Stimulated activated CD4-positive, alpha-beta T cell treated with anti-CD3 and anti-CD28 coated beads, Interleukin-2, amount 100 ng/mL, for 4 hours (primary cell): ENCODE data around the gene CNP.
"Not testable (repeated sequence)": the region's sequence is repeated elsewhere in the genome, so short reads cannot be mapped to it uniquely, and the experiment has no call there.

Source experiments
- DNase-seq: peaks from one replicate; pipeline ENCODE4 v3.0.0-alpha.2; 2020; ENCODE audit warnings: low read depth

Gene CNP

DNA sequence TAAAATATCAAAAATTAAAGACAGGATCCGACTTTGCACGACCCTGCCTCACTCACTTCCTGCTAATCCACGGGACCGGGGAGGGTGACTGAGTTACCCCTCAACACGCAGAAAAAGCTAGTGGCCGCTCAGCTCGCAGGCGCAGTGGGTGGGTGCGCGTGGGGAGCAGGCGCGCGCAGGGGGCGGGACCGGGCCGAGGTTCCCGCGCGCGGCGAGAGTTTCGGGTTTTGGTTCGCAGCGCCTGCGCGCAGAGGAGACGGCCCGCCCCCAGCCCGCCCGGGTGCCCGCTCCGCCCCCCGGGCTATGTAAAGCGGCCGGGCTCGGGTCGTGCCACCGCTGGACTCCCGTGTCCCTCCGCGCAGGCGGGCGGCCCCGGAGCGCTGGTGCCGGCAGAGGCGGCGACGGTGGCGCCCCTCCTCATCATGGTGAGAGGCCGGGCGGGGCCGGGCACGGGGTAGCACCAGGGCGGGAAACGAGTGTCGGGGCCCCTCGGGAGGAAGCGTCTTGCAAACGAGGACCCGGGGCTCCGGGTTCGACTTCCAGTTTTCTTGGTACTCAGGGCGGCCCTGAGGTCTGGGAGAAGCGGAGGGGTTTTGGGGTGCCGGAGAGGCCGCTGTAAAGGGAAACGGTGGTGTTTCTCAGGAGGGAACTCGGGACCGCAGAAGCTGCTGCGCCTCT lies at the start of gene CNP:
CNP (plus strand) TSS at position 333 of the 678 bp plus-strand sequence; CDS start at position 423, 90 bp downstream.
- peak; percentile 85 for DNase-seq

- no peak for DNase-seq
Observed at GRCh38 chr17:41917192-41917591, 49.4 kb upstream of the CNP start.

- DNase-seq: no peak
Observed at GRCh38 chr17:41917679-41918313, 48.8 kb upstream of the CNP start.

DNA sequence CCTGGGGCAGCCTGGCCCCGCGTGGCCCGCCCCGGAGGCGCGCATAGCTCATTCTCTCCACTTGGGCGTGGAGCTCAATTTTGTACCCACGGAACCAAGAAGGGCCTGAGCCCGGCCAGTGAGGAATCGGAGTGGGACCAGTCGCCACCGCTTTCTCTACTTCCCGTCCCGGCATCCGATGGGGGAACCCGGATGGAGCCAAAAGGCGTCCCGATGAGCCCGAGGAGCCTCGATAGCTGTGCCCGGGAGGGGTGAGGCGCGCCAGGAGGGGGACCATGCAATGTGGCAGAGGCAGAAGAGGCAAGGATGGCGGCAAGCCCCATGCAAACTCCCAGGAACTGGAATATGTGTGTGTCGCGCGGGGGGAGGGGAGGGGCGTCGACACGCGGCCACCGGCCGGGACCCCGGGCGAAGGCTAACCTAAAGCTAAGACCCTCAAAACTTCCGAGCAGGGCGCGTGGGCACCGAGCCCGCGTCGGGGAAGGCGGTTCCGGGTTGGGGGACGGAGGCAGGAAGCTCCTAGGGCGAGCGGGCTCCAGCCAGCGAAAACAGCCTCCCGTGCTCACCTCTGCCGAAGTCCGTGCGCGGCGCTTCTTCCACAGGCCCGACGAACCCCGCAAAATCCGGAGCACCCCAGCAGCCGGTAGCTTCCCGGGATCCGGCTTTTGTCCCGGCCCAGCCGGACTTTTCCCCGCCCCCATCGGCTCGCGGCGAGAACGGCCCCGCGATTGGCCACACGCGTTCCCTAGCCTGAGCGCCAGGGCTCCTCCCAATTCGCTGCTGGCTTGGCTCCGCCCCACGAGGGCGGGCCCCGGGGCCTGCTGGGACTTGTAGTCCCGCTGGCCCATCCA lies 48.1 kb upstream of the CNP start, which contains the start of gene ACLY:
ACLY (minus strand) TSS at position 638 of the 851 bp plus-strand sequence. CDS start 5,078 bp downstream, outside the sequence.
- DNase-seq: peak; percentile 95

DNA sequence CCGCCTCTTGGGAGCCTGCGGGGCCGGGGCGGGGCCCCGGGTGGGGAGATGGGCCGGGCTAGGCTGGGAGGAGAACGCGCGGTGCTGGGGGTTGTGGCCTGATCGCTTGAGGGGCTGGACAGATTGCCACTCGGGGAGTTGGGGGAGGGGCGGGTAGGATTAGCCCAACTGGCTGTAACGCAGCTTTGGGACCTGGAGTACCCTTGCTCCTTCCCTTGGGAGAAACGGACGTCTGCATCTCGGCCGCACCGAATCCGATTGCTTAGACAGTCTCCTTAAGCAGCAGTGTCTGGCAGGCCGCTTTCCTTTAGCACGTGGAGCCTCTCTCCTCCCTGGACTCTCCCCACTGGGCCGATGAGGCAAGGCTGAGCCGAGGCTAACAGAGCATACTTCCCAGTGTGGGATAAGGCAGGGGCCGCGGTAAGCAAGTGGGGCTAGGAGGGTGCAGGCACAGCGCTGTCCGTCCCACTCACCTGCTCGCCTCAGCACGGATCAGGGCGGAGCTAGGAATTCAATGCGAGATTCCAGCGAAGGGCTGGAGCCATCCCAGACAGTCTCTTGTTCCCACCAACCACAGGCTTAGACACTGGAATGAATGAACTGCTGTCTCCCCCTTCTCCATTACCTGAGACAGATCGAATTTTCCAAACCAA lies 47.3 kb upstream of the CNP start:
- no peak for DNase-seq

DNA sequence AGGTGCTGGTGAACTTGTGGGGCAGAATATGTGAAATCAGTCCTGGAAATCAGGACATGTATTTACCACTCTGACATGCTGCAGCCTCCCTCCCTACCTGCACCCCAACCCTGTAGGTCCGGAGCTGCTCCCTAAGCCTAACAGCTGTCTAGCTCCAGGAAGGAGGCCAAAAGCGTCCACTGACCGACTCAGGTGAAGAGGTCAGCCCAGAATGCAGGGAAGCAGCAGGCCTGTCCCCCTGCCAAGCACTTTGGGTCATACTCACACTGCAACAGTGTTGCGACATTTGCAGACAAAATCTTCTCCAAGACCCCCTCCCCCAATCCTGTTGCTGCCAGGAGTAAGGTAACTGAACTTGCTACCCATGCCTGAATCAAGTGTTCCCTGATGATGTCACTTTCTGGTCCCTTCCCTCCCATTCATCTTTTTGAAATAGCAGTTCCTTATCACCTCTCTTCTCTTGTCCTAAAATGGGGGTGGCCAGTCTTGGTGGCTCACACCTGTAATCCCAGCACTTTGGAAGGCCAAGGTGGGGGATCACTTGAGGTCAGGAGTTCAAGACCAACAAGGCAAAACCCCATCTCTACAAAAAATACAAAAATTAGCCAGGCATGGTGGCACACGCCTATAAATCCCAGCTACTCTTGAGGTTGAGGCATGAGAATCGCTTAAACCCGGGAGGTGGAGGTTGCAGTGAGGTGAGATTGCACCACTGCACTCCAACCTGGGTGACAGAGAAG lies 46.6 kb upstream of the CNP start:
- DNase-seq: no peak

GRCh38 chr17:41920580-41920955 lies 46.0 kb upstream of the CNP start:
- no peak for DNase-seq

- no peak for DNase-seq
Observed at GRCh38 chr17:41925991-41926590, 40.5 kb upstream of the CNP start.

DNA sequence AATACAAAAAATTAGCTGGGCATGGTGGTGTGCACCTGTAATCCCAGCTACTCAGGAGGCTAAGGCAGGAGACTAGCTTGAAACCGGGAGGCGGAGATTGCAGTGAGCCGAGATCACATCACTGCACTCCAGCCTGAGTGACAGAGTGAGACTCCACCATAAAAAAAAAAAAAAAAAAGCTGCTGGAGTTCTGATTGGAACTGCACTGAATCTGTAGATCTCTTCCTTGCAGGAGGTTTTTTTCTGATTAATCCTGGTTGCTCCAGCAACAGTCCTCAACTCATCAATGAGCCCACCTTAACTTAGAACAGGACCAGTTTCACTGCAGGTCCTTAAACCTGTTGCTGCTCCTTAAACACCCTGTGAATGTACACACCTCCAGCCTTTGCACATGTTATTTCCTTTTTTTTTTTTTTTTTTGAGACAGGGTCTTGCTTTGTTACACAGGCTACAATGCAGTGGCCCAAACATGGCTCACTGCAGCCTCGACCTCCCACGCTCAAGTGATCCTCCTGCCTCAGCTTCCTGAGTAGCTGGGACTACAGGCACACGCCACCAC lies 37.8 kb upstream of the CNP start:
- no peak for DNase-seq

DNA sequence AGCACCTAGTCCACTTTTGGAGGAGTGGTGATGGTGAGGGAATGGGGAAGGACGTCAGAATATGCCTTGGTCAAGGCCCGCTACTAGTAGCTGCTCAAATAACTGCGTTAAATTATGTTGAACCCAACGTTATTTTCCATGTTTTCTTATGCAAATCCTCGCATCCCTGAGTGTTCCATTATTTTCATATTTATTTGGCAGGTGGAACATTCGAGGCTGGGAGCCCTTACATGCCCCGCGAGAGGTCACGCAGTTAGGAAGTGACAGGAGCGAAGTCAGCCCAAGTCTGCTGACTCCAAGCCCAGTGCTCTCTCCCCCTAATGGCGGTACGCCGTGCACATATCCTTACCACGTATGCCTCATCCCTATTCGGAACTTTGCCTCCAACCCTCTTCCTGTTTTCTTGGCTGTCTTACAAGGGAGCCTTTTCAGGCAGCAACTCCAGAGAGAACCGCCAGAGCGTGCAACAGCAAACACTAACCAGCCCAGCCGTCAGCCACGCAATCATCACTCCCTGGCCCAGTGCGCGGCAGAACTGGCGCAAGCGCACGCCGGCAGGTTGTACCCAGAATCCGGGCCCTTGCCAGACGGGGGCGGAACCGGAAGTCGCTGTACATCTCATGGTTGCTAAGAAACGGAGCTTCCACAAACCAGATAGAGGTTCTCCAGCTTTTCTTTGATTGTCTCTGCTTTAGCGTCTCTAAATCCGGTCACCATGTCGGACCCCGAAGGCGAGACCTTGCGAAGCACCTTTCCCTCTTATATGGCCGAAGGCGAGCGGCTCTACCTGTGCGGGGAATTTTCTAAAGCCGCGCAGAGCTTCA lies 36.4 kb upstream of the CNP start, which contains the start of gene ODAD4:
ODAD4 (plus strand) TSS at position 609 of the 824 bp plus-strand sequence; CDS start at position 716, 107 bp downstream.
- DNase-seq: peak; percentile 93

DNA sequence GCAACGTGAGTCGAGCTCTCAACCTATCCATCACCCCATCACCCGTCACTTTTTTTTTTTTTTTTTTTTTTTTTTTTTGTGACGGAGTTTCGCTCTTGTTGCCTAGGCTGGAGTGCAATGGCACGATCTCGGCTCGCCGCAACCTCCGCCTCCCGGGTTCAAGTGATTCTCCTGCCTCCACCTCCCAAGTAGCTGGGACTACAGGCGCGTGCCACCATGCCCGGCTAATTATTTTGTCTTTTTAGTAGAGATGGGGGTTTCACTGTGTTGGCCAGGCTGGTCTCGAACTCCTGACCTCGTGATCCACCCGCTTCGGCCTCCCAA lies 35.8 kb upstream of the CNP start:
- not testable (repeated sequence) for DNase-seq

DNA sequence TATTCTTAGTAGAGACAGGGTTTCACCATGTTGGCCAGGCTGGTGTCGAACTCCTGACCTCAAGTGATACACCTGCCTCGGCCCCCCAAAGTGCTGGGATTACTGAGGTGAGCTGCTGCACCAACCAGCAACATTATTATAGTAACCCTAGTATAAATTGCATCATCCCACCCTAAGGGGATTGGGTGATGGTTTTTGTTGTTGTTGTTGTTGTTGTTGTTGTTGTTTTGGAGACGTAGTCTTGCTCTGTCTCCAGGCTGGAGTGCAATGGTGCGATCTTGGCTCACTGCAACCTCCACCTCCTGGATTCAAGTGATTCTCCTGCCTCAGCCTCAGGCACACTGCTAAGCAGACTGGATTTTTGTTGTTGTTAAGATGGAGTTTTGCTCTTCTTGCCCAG lies 34.9 kb upstream of the CNP start:
- not testable (repeated sequence) for DNase-seq

DNA sequence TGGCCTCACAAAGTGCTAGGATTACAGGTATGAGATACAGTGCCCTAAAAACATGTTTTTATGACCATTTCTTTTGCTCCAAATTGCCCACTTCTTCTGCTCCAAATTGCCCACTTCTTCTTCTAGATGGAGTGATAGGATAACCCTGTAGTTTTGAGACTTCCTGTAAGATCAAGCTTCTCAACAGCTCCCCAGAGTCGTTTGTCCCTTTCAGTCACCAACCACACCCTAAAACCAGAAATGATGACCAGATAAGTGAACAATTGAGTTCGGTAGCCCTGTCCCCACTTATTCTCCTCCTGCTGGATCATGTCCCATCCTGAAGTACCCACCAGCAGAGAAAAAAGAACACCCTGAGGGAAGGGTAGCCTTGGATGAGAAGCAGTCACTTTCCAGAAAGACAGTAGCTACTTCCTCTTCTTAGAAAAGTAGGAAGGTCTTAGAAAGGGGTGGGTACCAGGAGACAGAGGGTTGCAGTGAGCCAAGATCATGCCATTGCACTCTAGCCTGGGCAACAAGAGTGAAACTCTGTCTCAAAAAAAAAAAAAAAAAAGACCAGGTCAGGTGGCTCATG lies 33.7 kb upstream of the CNP start:
- DNase-seq: no peak

DNA sequence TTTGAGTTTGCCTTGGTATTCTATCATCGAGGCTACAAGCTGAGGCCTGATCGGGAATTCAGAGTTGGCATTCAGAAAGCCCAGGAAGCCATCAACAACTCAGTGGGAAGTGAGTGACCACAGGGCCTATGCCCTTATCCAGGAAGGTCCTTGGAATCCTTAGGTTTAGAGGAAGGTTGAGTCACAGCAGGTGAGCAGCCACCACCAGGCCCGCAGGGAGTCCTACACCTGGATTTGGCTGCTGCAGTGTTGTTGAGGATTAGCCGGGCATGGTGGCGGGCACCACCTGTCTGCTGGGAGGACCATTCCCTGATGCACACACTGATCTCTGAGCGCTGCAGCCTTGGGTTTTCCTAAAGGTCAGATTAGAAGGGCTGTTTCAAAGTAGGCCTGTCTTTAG lies 31.0 kb upstream of the CNP start:
- no peak for DNase-seq

GRCh38 chr17:41937970-41938954 lies 28.3 kb upstream of the CNP start:
- DNase-seq: no peak

- DNase-seq: no peak
Observed at GRCh38 chr17:41939044-41939692, 27.4 kb upstream of the CNP start.

DNA sequence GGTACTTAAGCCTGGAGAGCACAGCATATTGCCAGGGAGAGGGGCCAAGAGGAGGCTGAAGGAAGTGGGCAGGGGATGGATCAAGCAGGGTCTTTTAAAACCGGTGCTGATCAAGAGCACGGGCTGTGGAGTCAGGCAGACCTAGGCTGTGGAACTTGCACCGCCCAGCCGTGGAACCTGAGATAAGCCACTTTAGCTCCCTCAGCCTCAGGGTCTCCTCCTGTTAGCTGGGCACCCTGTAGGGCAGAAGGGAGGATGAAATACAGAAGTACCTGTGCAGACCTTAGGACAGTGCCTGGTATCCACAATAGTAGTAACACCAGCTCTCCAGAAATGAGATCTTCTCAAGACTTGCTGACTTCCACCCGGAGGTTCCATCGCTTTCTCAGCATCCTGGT lies 26.9 kb upstream of the CNP start:
- no peak for DNase-seq

GRCh38 chr17:41941168-41941567 lies 25.4 kb upstream of the CNP start:
- DNase-seq: no peak
